Measurements from ENCODE around the gene TOX2.

DNA sequence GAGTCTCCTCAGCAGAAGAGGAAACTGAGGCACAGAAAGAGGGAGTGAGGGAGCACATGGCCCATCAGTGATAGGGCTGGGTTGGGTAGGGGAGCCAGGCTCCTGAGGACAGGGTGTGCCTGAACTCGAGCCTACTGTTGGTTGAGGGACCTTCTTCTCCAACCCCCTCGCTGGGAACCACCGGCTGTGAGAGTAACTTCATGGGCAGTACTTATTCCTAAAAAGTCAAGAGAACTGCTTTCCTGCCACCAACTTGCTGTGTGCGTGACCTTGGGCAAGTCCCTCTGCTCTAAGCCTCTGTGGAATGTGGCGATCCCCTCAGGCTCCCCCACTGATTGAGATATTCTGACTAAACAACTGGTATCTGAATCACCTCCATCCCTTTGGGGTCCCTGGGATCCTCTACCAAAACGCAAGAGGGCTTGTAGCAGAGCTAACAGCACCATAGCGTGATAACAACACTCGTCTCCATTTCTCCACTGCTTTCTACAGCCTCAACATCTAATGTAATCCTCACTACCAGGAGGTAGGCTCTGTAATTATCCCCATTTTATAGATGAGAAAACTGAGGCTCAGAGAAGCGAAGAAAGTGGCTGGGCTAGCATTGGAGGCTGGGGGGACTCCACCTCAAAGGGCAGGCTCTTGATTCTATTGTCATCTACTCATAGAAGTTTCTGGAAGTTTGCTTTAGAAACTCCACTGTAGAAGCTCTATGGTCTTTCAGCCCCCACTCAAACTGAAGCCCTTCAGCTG, 196.3 kb downstream of the TOX2 start:
- TF ChIP-seq POLR2A (IDR thresholded peaks at IDR 0.05) = no peak
- TF ChIP-seq, protein P1, sequence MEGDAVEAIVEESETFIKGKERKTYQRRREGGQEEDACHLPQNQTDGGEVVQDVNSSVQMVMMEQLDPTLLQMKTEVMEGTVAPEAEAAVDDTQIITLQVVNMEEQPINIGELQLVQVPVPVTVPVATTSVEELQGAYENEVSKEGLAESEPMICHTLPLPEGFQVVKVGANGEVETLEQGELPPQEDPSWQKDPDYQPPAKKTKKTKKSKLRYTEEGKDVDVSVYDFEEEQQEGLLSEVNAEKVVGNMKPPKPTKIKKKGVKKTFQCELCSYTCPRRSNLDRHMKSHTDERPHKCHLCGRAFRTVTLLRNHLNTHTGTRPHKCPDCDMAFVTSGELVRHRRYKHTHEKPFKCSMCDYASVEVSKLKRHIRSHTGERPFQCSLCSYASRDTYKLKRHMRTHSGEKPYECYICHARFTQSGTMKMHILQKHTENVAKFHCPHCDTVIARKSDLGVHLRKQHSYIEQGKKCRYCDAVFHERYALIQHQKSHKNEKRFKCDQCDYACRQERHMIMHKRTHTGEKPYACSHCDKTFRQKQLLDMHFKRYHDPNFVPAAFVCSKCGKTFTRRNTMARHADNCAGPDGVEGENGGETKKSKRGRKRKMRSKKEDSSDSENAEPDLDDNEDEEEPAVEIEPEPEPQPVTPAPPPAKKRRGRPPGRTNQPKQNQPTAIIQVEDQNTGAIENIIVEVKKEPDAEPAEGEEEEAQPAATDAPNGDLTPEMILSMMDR (IDR thresholded peaks at IDR 0.05) = no peak
- TF ChIP-seq POLR2AphosphoS5 (IDR thresholded peaks at IDR 0.05) = no peak

Measured in prostate gland (tissue), 2 donors.